ENCODE results near the gene FBXO4.

The FBXO4 gene

GRCh38 chr5:41973087-41973486 lies 48.0 kb downstream of the FBXO4 start (continued):
- TF ChIP-seq CREB5 (CRISPR knock-in tag; IDR thresholded peaks at IDR 0.05; ENCODE audit: low read depth) = no peak

- no peak for TF ChIP-seq PATZ1 (CRISPR knock-in tag; IDR thresholded peaks at IDR 0.05; ENCODE audit: borderline replicate concordance)
- ATAC-seq = no peak
Observed at GRCh38 chr5:41973887-41974286, 48.8 kb downstream of the FBXO4 start.

- ATAC-seq = no peak
- TF ChIP-seq GLIS3 (CRISPR knock-in tag; IDR thresholded peaks at IDR 0.05) = no peak
- no peak for TF ChIP-seq ESRRG (CRISPR knock-in tag; IDR thresholded peaks at IDR 0.05)
- TF ChIP-seq ARNTL (CRISPR knock-in tag; IDR thresholded peaks at IDR 0.05; ENCODE audit: borderline replicate concordance, low read depth) = no peak
- no peak for TF ChIP-seq ZNF565 (CRISPR knock-in tag; conservative IDR thresholded peaks at IDR 0.05; ENCODE audit: low read depth)
- no peak for TF ChIP-seq RARB (CRISPR knock-in tag; IDR thresholded peaks at IDR 0.05)
- TF ChIP-seq OSR1 (CRISPR knock-in tag; IDR thresholded peaks at IDR 0.05) = no peak
- TF ChIP-seq ZNF70 (CRISPR knock-in tag; IDR thresholded peaks at IDR 0.05) = no peak
- TF ChIP-seq PPARA (CRISPR knock-in tag; IDR thresholded peaks at IDR 0.05; ENCODE audit: borderline replicate concordance) = no peak
- no peak for TF ChIP-seq TCF4 (CRISPR knock-in tag; IDR thresholded peaks at IDR 0.05; ENCODE audit: borderline replicate concordance)
- no peak for TF ChIP-seq ZFP3 (CRISPR knock-in tag; IDR thresholded peaks at IDR 0.05)
- TF ChIP-seq PATZ1 (CRISPR knock-in tag; IDR thresholded peaks at IDR 0.05; ENCODE audit: borderline replicate concordance) = no peak
- TF ChIP-seq TSHZ2 (CRISPR knock-in tag; IDR thresholded peaks at IDR 0.05) = no peak
- TF ChIP-seq CSRNP3 (CRISPR knock-in tag; IDR thresholded peaks at IDR 0.05) = no peak
- TF ChIP-seq CREB5 (CRISPR knock-in tag; IDR thresholded peaks at IDR 0.05; ENCODE audit: low read depth) = no peak
- no peak for TF ChIP-seq ZNF8 (CRISPR knock-in tag; IDR thresholded peaks at IDR 0.05)
Observed at GRCh38 chr5:41978676-41979075, 53.6 kb downstream of the FBXO4 start.

- no peak for ATAC-seq
- TF ChIP-seq POU6F1 (CRISPR knock-in tag; IDR thresholded peaks at IDR 0.05; ENCODE audit: borderline replicate concordance, low read depth) (no peak), ZC3H10 (CRISPR knock-in tag; IDR thresholded peaks at IDR 0.05) (no peak), TOX (CRISPR knock-in tag; IDR thresholded peaks at IDR 0.05; ENCODE audit: borderline replicate concordance) (no peak), TSHZ2 (CRISPR knock-in tag; IDR thresholded peaks at IDR 0.05) (no peak), ZFP3 (CRISPR knock-in tag; IDR thresholded peaks at IDR 0.05) (no peak), ZFP30 (CRISPR knock-in tag; IDR thresholded peaks at IDR 0.05) (no peak), ZNF565 (CRISPR knock-in tag; conservative IDR thresholded peaks at IDR 0.05; ENCODE audit: low read depth) (no peak), GLIS3 (CRISPR knock-in tag; IDR thresholded peaks at IDR 0.05) (no peak), TCF4 (CRISPR knock-in tag; IDR thresholded peaks at IDR 0.05; ENCODE audit: borderline replicate concordance) (no peak), OSR1 (CRISPR knock-in tag; IDR thresholded peaks at IDR 0.05) (no peak), SNAI2 (CRISPR knock-in tag; IDR thresholded peaks at IDR 0.05) (no peak), RARB (CRISPR knock-in tag; IDR thresholded peaks at IDR 0.05) (no peak), ZNF8 (CRISPR knock-in tag; IDR thresholded peaks at IDR 0.05) (no peak)
Observed at GRCh38 chr5:41980396-41980795, 55.3 kb downstream of the FBXO4 start.
